Activated CD8-positive, alpha-beta memory T cell treated with anti-CD3 and anti-CD28 coated beads for 4 hours (primary cell): Measurements from ENCODE around the gene TMEM238L.

Source experiments
- DNase-seq, 2 donors: peaks; one replicate each; pipeline ENCODE4 v3.0.0-alpha.2; 2020; ENCODE audit warnings: low read depth in 2 of 2

Gene TMEM238L

GRCh38 chr17:10804546-10804945 is 647 bp upstream of the TMEM238L start:
- DNase-seq, result no peak

GRCh38 chr17:10803350-10803749 is 549 bp downstream of the TMEM238L start:
- DNase-seq, result no peak

GRCh38 chr17:10802496-10803284 is 1.2 kb downstream of the TMEM238L start:
- DNase-seq, result no peak

- no peak for DNase-seq
Observed at GRCh38 chr17:10799407-10799806, 4.5 kb downstream of the TMEM238L start.

- no peak for DNase-seq
Observed at GRCh38 chr17:10798910-10799309, 5.0 kb downstream of the TMEM238L start.

- DNase-seq, result no peak
Observed at GRCh38 chr17:10798332-10798749, 5.6 kb downstream of the TMEM238L start.

- DNase-seq, result no peak
Observed at GRCh38 chr17:10797476-10798328, 6.2 kb downstream of the TMEM238L start.

- DNase-seq, result no peak
Observed at GRCh38 chr17:10793816-10794215, 10.1 kb downstream of the TMEM238L start.

- DNase-seq, result no peak
Observed at GRCh38 chr17:10793256-10793655, 10.6 kb downstream of the TMEM238L start.

- DNase-seq, result no peak
Observed at GRCh38 chr17:10792151-10792550, 11.7 kb downstream of the TMEM238L start.

- no peak for DNase-seq
Observed at GRCh38 chr17:10790491-10791401, 13.2 kb downstream of the TMEM238L start.

GRCh38 chr17:10789694-10790271 is 14.1 kb downstream of the TMEM238L start:
- DNase-seq, result no peak

- DNase-seq, result no peak
Observed at GRCh38 chr17:10787306-10788045, 16.4 kb downstream of the TMEM238L start.

- DNase-seq, result no peak
Observed at GRCh38 chr17:10785295-10785694, 18.6 kb downstream of the TMEM238L start.

GRCh38 chr17:10779609-10780008 is 24.3 kb downstream of the TMEM238L start:
- DNase-seq, result no peak

- DNase-seq, result no peak
Observed at GRCh38 chr17:10777890-10778289, 26.0 kb downstream of the TMEM238L start.

- DNase-seq, result no peak
Observed at GRCh38 chr17:10777131-10777807, 26.6 kb downstream of the TMEM238L start.

- no peak for DNase-seq
Observed at GRCh38 chr17:10776381-10776780, 27.5 kb downstream of the TMEM238L start.

GRCh38 chr17:10775740-10776356 is 28.1 kb downstream of the TMEM238L start:
- DNase-seq, result no peak

- no peak for DNase-seq
Observed at GRCh38 chr17:10775058-10775457, 28.8 kb downstream of the TMEM238L start.
